Stimulated activated CD4-positive, alpha-beta T cell treated with anti-CD3 and anti-CD28 coated beads, TNF-alpha, amount 100 ng/mL, for 4 hours (primary cell): ENCODE measurements around the gene UBE2C.
"Not testable (repeated sequence)": the region's sequence is repeated elsewhere in the genome, so short reads cannot be mapped to it uniquely, and the experiment has no call there.

Source experiments
- DNase-seq, 3 experiments: peaks; one replicate each; pipeline ENCODE4 v3.0.0-alpha.2; 2020; ENCODE audit warnings: low read depth in 3 of 3

UBE2C gene

GRCh38 chr20:45812157-45813005 is at the start of gene UBE2C:
TSS of gene UBE2C (plus strand) at chr20:45812644. CDS start at chr20:45812696, 52 bp downstream.
- DNase-seq, result peak; percentile 76 to 90 (median 88)

GRCh38 chr20:45764618-45765282 is 47.7 kb upstream of the UBE2C start:
- DNase-seq, result not testable (repeated sequence)

- no peak for DNase-seq
Observed at GRCh38 chr20:45765307-45765875, 47.1 kb upstream of the UBE2C start.

- no peak for DNase-seq
Observed at GRCh38 chr20:45765980-45766379, 46.5 kb upstream of the UBE2C start.

- no peak for DNase-seq
Observed at GRCh38 chr20:45768479-45768878, 44.0 kb upstream of the UBE2C start.

- peak; percentile 57 to 61 (median 58) for DNase-seq
Observed at GRCh38 chr20:45771182-45771759, 41.2 kb upstream of the UBE2C start.

GRCh38 chr20:45772693-45773092 is 39.8 kb upstream of the UBE2C start:
- DNase-seq, result no peak

- DNase-seq, result no peak
Observed at GRCh38 chr20:45774945-45775344, 37.5 kb upstream of the UBE2C start.

GRCh38 chr20:45775411-45775810 is 37.0 kb upstream of the UBE2C start:
- DNase-seq, result no peak

GRCh38 chr20:45776931-45777330 is 35.5 kb upstream of the UBE2C start:
- DNase-seq, result no peak

GRCh38 chr20:45779011-45779915 is 33.2 kb upstream of the UBE2C start:
- DNase-seq, result no peak

GRCh38 chr20:45780159-45780558 is 32.3 kb upstream of the UBE2C start:
- DNase-seq, result no peak

GRCh38 chr20:45781391-45781931 is 31.0 kb upstream of the UBE2C start:
- DNase-seq, result no peak

- no peak for DNase-seq
Observed at GRCh38 chr20:45782890-45783289, 29.6 kb upstream of the UBE2C start.

GRCh38 chr20:45783656-45784294 is 28.7 kb upstream of the UBE2C start:
- no peak for DNase-seq

- no peak for DNase-seq
Observed at GRCh38 chr20:45788351-45788750, 24.1 kb upstream of the UBE2C start.

GRCh38 chr20:45792317-45793118 is 19.9 kb upstream of the UBE2C start:
- DNase-seq, result no peak

- DNase-seq, result no peak
Observed at GRCh38 chr20:45796337-45797065, 15.9 kb upstream of the UBE2C start.

GRCh38 chr20:45797510-45797909 is 14.9 kb upstream of the UBE2C start:
- DNase-seq, result not testable (repeated sequence)
